ENCODE measurements around the gene KDM2B. TPM values are rescaled to one million over a fixed set of nuclear protein-coding genes. Genes with fewer than 3 reads are reported as not detected.

Gene KDM2B
- total RNA-seq, 1 experiment from 2014 or later = 30.1 TPM

- no peak for DNase-seq (ENCODE audit: low read depth)
These were observed 116.5 kb downstream of the KDM2B start for GRCh38 chr12:121464331-121464730.

DNA sequence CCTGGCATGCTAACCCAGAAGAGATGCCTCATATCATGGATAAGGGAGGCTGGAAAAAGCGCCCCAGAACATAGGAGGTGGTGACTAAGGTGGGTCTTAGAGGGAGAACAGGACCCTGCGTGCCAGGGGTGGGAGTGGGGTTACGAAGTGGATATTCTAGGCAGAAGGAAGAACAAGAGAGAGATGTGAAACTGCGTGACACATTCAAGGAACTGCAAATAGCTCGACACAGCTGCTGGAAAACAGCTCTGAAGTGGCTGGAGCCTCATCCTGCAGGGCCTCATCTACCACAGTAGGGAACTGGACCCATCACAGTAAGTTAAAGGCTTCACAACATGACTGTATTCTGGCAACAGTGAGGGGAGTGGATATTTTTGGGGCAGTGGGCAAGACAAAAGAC, 119.8 kb downstream of the KDM2B start:
- no peak for DNase-seq (ENCODE audit: low read depth)

- DNase-seq (ENCODE audit: low read depth) = no peak
These were observed 124.3 kb downstream of the KDM2B start for GRCh38 chr12:121456551-121456950.

DNA sequence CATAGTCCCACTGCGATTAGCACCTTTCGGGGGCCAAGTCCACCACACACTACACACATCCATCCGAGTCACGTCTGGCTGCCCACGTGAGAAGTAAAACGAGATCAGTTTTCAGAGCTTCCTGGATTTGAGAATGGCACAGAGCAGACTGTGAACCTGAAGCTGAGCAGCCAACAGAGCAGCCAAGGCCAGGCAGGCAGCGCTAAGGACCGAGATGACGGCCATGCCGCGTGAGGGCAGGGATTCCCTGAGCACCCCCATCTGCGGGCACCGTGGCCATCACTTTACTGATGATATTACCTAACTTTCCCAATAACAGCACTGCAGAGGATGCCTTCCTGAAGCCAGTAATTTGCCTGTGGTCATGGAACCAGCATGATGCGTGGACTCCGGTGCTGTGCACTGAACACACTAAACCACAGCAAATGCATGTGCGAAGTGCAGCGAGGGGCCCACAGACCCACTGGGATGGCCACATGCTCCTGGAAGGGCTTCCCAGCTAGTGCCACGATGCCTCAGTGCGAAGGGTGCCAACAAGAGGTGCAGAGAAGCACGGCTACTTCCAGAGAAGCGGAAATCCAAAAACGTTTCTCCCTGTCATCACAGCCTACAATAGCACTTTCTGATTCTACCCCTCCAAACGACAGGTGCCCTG, 124.9 kb downstream of the KDM2B start:
- no peak for DNase-seq (ENCODE audit: low read depth)

- no peak for DNase-seq (ENCODE audit: low read depth)
These were observed 125.9 kb downstream of the KDM2B start for GRCh38 chr12:121454921-121455320.

DNA sequence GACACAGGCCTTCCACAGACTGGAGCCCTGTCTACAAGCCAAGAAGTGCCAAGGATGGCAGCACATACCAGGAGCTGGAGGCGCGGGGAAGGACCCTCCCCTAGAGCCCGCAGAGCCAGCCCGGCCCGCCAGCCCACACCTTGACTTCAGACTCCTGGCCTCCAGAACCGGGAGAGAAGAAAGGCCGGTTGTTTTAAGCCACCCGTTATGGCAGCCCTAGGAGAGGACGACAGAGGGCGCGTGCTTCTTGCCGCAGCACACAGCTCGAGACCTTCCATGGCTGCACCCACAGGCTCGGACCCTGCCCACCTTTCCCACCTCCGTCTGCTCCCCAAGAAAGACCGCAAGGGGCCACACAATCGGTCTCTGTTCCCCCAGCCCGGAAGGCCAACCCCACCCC, 127.2 kb downstream of the KDM2B start:
- DNase-seq (ENCODE audit: low read depth) = no peak

- DNase-seq (ENCODE audit: low read depth) = no peak
These were observed 127.8 kb downstream of the KDM2B start for GRCh38 chr12:121452985-121453360.

- DNase-seq (ENCODE audit: low read depth) = no peak
These were observed 128.4 kb downstream of the KDM2B start for GRCh38 chr12:121452340-121452984.

GRCh38 chr12:121451961-121452339, 128.9 kb downstream of the KDM2B start:
- no peak for DNase-seq (ENCODE audit: low read depth)

- no peak for DNase-seq (ENCODE audit: low read depth)
These were observed 132.0 kb downstream of the KDM2B start for GRCh38 chr12:121448771-121449315.

DNA sequence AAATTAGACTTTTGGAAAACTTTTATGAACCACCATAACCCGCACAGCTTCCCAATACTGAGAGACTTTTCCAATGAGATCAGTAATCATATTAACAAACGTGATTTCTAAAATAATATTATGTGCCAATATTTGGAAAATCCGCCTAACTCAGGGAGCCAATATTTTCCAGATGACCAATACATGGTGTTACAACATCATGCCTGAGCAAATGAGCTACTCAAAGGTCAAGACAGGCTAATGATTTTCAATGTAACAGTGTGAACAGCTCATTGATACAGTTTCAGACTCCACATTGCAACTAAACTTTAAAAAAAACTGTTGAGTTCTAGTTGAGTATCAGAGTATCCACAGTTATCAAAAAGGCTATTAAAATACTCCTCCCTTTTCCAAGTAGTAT, 134.1 kb downstream of the KDM2B start:
- no peak for DNase-seq (ENCODE audit: low read depth)

GRCh38 chr12:121444842-121445202, 136.0 kb downstream of the KDM2B start:
- no peak for DNase-seq (ENCODE audit: low read depth)

GRCh38 chr12:121443911-121444841, 136.6 kb downstream of the KDM2B start:
- DNase-seq (ENCODE audit: low read depth) = no peak

GRCh38 chr12:121443193-121443870, 137.5 kb downstream of the KDM2B start:
- peak; percentile 67 for DNase-seq (ENCODE audit: low read depth)

DNA sequence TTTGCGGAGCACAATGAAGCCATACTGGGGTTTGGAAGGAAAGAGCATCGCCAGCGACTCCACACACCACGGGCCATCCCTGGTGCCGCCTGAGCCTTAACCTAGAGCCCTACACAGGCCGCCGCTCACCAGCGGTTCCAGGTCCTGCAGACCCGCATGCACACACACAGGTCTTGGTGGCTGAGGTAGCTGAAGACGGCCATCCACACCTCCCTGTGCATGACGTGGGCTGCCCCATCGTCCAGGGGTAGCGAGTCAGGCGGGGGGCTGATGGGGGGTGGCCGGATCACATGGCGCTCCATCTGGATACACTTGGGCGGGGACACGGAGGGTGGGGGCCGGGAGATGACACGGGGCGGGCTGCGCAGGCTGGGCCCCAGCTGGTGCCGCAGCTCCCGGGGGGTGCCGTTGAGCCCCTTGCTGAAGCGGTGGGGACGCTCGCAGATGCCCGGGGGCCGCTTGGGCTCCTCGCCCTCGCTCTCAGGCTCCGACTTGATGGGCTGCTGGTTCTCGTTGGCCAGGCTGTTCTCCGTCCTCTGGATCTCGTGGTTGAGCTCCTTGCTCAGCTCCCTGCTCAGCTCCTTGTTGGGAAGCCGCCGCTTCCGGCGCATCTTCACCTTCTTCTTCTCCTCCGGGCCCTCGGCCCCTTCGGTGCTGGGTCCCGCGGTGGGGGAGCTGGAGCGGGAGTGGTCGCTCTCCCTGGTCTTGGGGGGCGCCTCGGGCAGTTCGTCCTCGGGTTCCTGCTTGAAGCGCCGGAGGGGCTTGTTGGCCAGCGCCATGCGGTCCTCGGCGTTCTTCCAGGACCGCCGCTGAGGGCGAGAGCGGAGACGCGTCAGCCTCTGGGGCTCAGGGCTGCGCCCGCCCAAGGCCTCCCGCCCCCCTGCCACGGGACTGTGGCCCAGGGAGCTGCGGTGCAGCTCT, 138.5 kb downstream of the KDM2B start:
- DNase-seq (ENCODE audit: low read depth) = no peak

GRCh38 chr12:121441555-121441954, 139.3 kb downstream of the KDM2B start:
- no peak for DNase-seq (ENCODE audit: low read depth)

GRCh38 chr12:121440768-121441167, 140.1 kb downstream of the KDM2B start:
- no peak for DNase-seq (ENCODE audit: low read depth)

DNA sequence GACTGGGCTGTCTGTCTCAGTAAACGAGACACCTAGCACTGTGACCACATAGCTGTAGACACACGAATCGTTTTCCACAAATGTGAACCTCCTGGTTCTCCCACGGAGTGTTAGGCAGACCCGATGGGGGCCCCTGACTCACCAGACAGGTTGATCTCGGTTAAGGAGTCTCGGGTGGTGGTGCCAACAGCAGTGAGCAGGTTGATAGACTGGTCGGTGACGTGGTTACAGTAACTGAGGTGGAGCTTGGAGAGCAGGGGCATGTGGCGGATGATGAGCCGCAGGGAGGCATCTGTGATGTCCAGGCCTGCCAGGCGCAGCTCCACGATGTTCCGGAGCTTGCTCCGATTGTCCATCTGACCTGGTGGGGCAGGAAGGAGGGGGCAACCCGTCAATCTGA, 141.1 kb downstream of the KDM2B start:
- no peak for DNase-seq (ENCODE audit: low read depth)

GRCh38 chr12:121438905-121439304, 141.9 kb downstream of the KDM2B start:
- DNase-seq (ENCODE audit: low read depth) = no peak

GRCh38 chr12:121436706-121437105, 144.1 kb downstream of the KDM2B start:
- no peak for DNase-seq (ENCODE audit: low read depth)
